Endodermal cell (in vitro differentiated cells): ENCODE measurements around the gene KIFC3. TPM values are rescaled to one million over a fixed set of nuclear protein-coding genes. Genes with fewer than 3 reads are reported as not detected.

ENCODE experiments used
- DNase-seq: peaks from one replicate; pipeline ENCODE4 v3.0.0-alpha.2; 2017
- H3K27ac ChIP-seq: 2 replicates; pipeline ENCODE4 v1.5.1; 2013; ENCODE audit warnings: mild to moderate bottlenecking, low read depth, low read length, moderate library complexity
- H3K27me3 ChIP-seq: 2 replicates; pipeline ENCODE4 v1.6.1; 2013; ENCODE audit warnings: mild to moderate bottlenecking, low read length, moderate library complexity; ENCODE audit not compliant: insufficient read depth, control insufficient read depth, poor library complexity, severe bottlenecking
- H3K36me3 ChIP-seq: 2 replicates; pipeline ENCODE4 v1.7.0; 2013; ENCODE audit warnings: mild to moderate bottlenecking, low read length, moderate library complexity; ENCODE audit not compliant: control insufficient read depth, insufficient read depth
- H3K4me1 ChIP-seq: one replicate; pipeline ENCODE4 v1.7.0; 2013; ENCODE audit warnings: low read length; ENCODE audit not compliant: control insufficient read depth, insufficient read depth
- H3K4me3 ChIP-seq: 2 replicates; pipeline ENCODE4 v1.5.1; 2013; ENCODE audit warnings: mild to moderate bottlenecking, low read length, moderate library complexity
- H3K9ac ChIP-seq: 2 replicates; pipeline ENCODE4 v1.6.1; 2013; ENCODE audit warnings: mild to moderate bottlenecking, low read length, moderate library complexity; ENCODE audit not compliant: poor library complexity, severe bottlenecking; ENCODE audit errors: extremely low read depth
- H3K9me3 ChIP-seq: 2 replicates; pipeline ENCODE4 v1.6.1; 2013; ENCODE audit warnings: mild to moderate bottlenecking, low read length, moderate library complexity; ENCODE audit not compliant: control insufficient read depth
- H3K27ac Mint-ChIP-seq: 2 replicates; pipeline ENCODE4 v1.8.0; 2020; ENCODE audit warnings: mixed read lengths
- H3K27me3 Mint-ChIP-seq: 2 replicates; pipeline ENCODE4 v1.8.0; 2021; ENCODE audit warnings: mild to moderate bottlenecking, mixed read lengths; ENCODE audit not compliant: insufficient read depth
- H3K36me3 Mint-ChIP-seq: 2 replicates; pipeline ENCODE4 v1.8.0; 2020; ENCODE audit warnings: low read depth, mixed read lengths
- H3K4me1 Mint-ChIP-seq: 2 replicates; pipeline ENCODE4 v1.8.0; 2020; ENCODE audit warnings: mixed read lengths
- H3K4me3 Mint-ChIP-seq: 2 replicates; pipeline ENCODE4 v1.8.0; 2020; ENCODE audit warnings: mild to moderate bottlenecking, moderate library complexity, mixed read lengths
- H3K9me3 Mint-ChIP-seq: 2 replicates; pipeline ENCODE4 v1.8.0; 2020; ENCODE audit warnings: mild to moderate bottlenecking, mixed read lengths
- WGBS, 2 experiments: methylation state at CpG; one replicate each; pipeline versions ENCODE4 v1.1.5 to v1.1.7; 2013; ENCODE audit warnings: missing lambda C conversion rate in 2 of 2, mixed read lengths in 1 of 2; ENCODE audit not compliant: insufficient coverage in 1 of 2, insufficient read length in 1 of 2; 5-methylcytosine and 5-hydroxymethylcytosine counted together
- total RNA-seq, 2 donors: library from RNA; stranded (reverse); fragmentation: NEBNext Ultra II Directional in 1 of 2; extraction: Animal tissue kit (Norgen Biotek cat#: 25700) in 1 of 2; gene quantifications; 2 replicates in 1 of 2; 3 replicates in 1 of 2; pipeline ENCODE4 v1.2.1, GENCODE V29; 2021
- TF ChIP-seq, protein P1 (sequence below): fragments of 200-600 bp; sonication (generic); conservative IDR thresholded peaks from 2 replicates; pipeline ENCODE4 v1.5.0; 2021; ENCODE audit warnings: antibody characterized with exemption, mild to moderate bottlenecking

The KIFC3 gene
- total RNA-seq, 2 donors from 2014 or later, result 39.2 to 39.3 TPM

DNA sequence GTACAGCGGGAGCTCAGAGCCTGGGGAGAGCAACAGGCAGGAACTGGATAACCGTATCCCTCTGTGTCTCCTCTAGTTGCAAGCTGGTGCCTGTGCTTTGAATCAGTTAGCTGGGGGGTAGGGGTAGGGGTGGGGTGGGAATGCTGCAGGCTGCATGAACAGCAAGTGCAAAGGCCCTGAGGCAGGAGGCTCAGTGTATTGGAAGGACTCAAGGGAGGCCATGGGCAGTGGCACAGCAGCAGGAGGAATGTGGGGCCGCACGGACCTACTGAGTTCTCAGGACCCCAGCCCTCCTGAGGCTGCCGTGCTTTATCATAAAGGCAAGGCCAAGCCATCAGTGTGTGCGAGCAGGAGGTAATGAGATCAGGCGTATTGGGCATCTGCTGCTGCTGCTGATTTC lies 63.4 kb downstream of the KIFC3 start:
- no peak overlapping the region for H3K9ac ChIP-seq
- 92 to 98% methylated on average over 6 to 7 of the region's 7 CpGs for WGBS, 2 experiments

GRCh38 chr16:57736419-57737351 lies 65.6 kb downstream of the KIFC3 start:
- H3K4me1 Mint-ChIP-seq, result peaks cover 13% of the 10 kb centered on the region
- TF ChIP-seq, protein P1, sequence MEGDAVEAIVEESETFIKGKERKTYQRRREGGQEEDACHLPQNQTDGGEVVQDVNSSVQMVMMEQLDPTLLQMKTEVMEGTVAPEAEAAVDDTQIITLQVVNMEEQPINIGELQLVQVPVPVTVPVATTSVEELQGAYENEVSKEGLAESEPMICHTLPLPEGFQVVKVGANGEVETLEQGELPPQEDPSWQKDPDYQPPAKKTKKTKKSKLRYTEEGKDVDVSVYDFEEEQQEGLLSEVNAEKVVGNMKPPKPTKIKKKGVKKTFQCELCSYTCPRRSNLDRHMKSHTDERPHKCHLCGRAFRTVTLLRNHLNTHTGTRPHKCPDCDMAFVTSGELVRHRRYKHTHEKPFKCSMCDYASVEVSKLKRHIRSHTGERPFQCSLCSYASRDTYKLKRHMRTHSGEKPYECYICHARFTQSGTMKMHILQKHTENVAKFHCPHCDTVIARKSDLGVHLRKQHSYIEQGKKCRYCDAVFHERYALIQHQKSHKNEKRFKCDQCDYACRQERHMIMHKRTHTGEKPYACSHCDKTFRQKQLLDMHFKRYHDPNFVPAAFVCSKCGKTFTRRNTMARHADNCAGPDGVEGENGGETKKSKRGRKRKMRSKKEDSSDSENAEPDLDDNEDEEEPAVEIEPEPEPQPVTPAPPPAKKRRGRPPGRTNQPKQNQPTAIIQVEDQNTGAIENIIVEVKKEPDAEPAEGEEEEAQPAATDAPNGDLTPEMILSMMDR, result peak; percentile 51
- H3K27me3 Mint-ChIP-seq, result no peaks in the 10 kb centered on the region
- H3K36me3 Mint-ChIP-seq, result peaks cover 6% of the 10 kb centered on the region
- Histone ChIP-seq H3K9me3 (no peaks in the 10 kb centered on the region), H3K4me3 (peak overlapping the region; percentile 96), H3K36me3 (peaks cover 4% of the 10 kb centered on the region), H3K27me3 (no peaks in the 10 kb centered on the region), H3K4me1 (peaks cover 5% of the 10 kb centered on the region), H3K9ac (peak overlapping the region; percentile 72), H3K27ac (peak overlapping the region; percentile 70)
- H3K27ac Mint-ChIP-seq, result peak overlapping the region; percentile 98
- H3K4me3 Mint-ChIP-seq, result peak overlapping the region; percentile 83
- 36 to 37% methylated on average over 16 to 23 of the region's 23 CpGs for WGBS, 2 experiments
- H3K9me3 Mint-ChIP-seq, result peaks cover 13% of the 10 kb centered on the region
- DNase-seq, result peak; percentile 78

More for the DNA sequence above, 63.4 kb downstream of the KIFC3 start:
- peaks cover 4% of the 10 kb centered on the region for H3K36me3 ChIP-seq
- H3K9me3 ChIP-seq, result no peaks in the 10 kb centered on the region
- H3K4me3 Mint-ChIP-seq, result no peak overlapping the region
- peaks cover under 1% of the 10 kb centered on the region for H3K9me3 Mint-ChIP-seq
- peaks cover 10% of the 10 kb centered on the region for H3K4me1 ChIP-seq
- TF ChIP-seq, protein P1, result no peak
- H3K4me1 Mint-ChIP-seq, result peaks cover 18% of the 10 kb centered on the region
- no peak overlapping the region for H3K4me3 ChIP-seq
- DNase-seq, result no peak
- H3K27me3 Mint-ChIP-seq, result no peaks in the 10 kb centered on the region
- H3K27ac Mint-ChIP-seq, result no peak overlapping the region
- H3K27me3 ChIP-seq, result no peaks in the 10 kb centered on the region
- H3K36me3 Mint-ChIP-seq, result peaks cover 3% of the 10 kb centered on the region
- no peak overlapping the region for H3K27ac ChIP-seq

GRCh38 chr16:57735755-57736418 lies 66.4 kb downstream of the KIFC3 start, which contains the start of gene KATNB1:
TSS of gene KATNB1 (plus strand) at chr16:57735770. CDS start at chr16:57737244, 1,474 bp downstream.
- H3K9me3 Mint-ChIP-seq, result peaks cover 13% of the 10 kb centered on the region
- Histone ChIP-seq H3K4me3 (peak within 1 kb of the TSS; percentile 96), H3K9me3 (no peaks in the 10 kb centered on the region), H3K27me3 (no peaks in the 10 kb centered on the region), H3K36me3 (peaks cover 4% of the 10 kb centered on the region), H3K27ac (peak within 1 kb of the TSS; percentile 88), H3K9ac (peak within 1 kb of the TSS; percentile 95), H3K4me1 (peaks cover 5% of the 10 kb centered on the region)
- 1 to 2% methylated on average over 16 to 35 of the region's 35 CpGs for WGBS, 2 experiments
- no peaks in the 10 kb centered on the region for H3K27me3 Mint-ChIP-seq
- peak within 1 kb of the TSS; percentile 83 for H3K4me3 Mint-ChIP-seq
- H3K4me1 Mint-ChIP-seq, result peaks cover 18% of the 10 kb centered on the region
- peaks cover 6% of the 10 kb centered on the region for H3K36me3 Mint-ChIP-seq
- H3K27ac Mint-ChIP-seq, result peak within 1 kb of the TSS; percentile 98
- no peak for DNase-seq
- TF ChIP-seq, protein P1, result no peak
